ENCODE measurements around the gene RHOC. TPM values are rescaled to one million over a fixed set of nuclear protein-coding genes. Genes with fewer than 3 reads are reported as not detected.

Gene RHOC
- total and polyA plus RNA-seq, 2 donors (not counting 1 experiment from before 2014, with no cell fraction given) = 484 to 857 TPM

- Histone ChIP-seq H3K9me3 (ENCODE audit: control insufficient read depth, insufficient read depth, low read depth, low read length) (no peaks in the 10 kb centered on the region), H2AFZ (ENCODE audit: low read length) (no peak overlapping the region), H4K20me1 (ENCODE audit: control insufficient read depth, extremely low read depth, insufficient read depth, low read length) (no peaks in the 10 kb centered on the region), H3K27me3 (ENCODE audit: control insufficient read depth, insufficient read depth, low read length) (peaks cover 6% of the 10 kb centered on the region), H3K4me2 (ENCODE audit: extremely low read depth, insufficient read depth, low read length) (no peak overlapping the region), H3K79me2 (ENCODE audit: control insufficient read depth, insufficient read depth, low read length) (peaks cover 12% of the 10 kb centered on the region), H3K36me3 (ENCODE audit: control insufficient read depth, insufficient read depth, low read length) (no peaks in the 10 kb centered on the region), H3K4me3 (replicated peaks in 1 of 4; ENCODE audit: control extremely low read depth in 1 of 4, insufficient read depth in 1 of 4, low read depth in 3 of 4, low read length in 4 of 4) (no peak overlapping the region), H3K9ac (ENCODE audit: insufficient read depth, low read length) (no peak overlapping the region), H3K27ac (ENCODE audit: insufficient read depth, low read length) (no peak overlapping the region), H3K4me1 (ENCODE audit: control insufficient read depth, extremely low read depth, insufficient read depth, low read length) (peaks cover 3% of the 10 kb centered on the region)
- DNase-seq (ENCODE audit: low read depth in 2 of 2) = no peak
- TF ChIP-seq EZH2 (IDR thresholded peaks at IDR 0.05; ENCODE audit: low read length, missing control alignments) (no peak), CTCF (conservative IDR thresholded peaks at IDR 0.05 in 1 of 2, IDR thresholded peaks at IDR 0.05 in 1 of 2; ENCODE audit: low read depth in 1 of 2, low read length in 2 of 2) (no peak)
Measured at GRCh38 chr1:112710586-112710985, 3.7 kb upstream of the RHOC start.

- Histone ChIP-seq H3K4me3 (replicated peaks in 1 of 4; ENCODE audit: control extremely low read depth in 1 of 4, insufficient read depth in 1 of 4, low read depth in 3 of 4, low read length in 4 of 4) (no peak overlapping the region), H3K4me2 (ENCODE audit: extremely low read depth, insufficient read depth, low read length) (no peak overlapping the region), H3K36me3 (ENCODE audit: control insufficient read depth, insufficient read depth, low read length) (no peaks in the 10 kb centered on the region), H4K20me1 (ENCODE audit: control insufficient read depth, extremely low read depth, insufficient read depth, low read length) (no peaks in the 10 kb centered on the region), H3K27ac (ENCODE audit: insufficient read depth, low read length) (no peak overlapping the region), H3K4me1 (ENCODE audit: control insufficient read depth, extremely low read depth, insufficient read depth, low read length) (peaks cover 3% of the 10 kb centered on the region), H3K27me3 (ENCODE audit: control insufficient read depth, insufficient read depth, low read length) (peaks cover 6% of the 10 kb centered on the region), H3K79me2 (ENCODE audit: control insufficient read depth, insufficient read depth, low read length) (peaks cover 16% of the 10 kb centered on the region), H2AFZ (ENCODE audit: low read length) (no peak overlapping the region), H3K9me3 (ENCODE audit: control insufficient read depth, insufficient read depth, low read depth, low read length) (no peaks in the 10 kb centered on the region), H3K9ac (ENCODE audit: insufficient read depth, low read length) (no peak overlapping the region)
- TF ChIP-seq EZH2 (IDR thresholded peaks at IDR 0.05; ENCODE audit: low read length, missing control alignments) (no peak), CTCF (conservative IDR thresholded peaks at IDR 0.05 in 1 of 2, IDR thresholded peaks at IDR 0.05 in 1 of 2; ENCODE audit: low read depth in 1 of 2, low read length in 2 of 2) (no peak)
- no peak for DNase-seq (ENCODE audit: low read depth in 2 of 2)
Measured at GRCh38 chr1:112710159-112710558, 3.2 kb upstream of the RHOC start.

GRCh38 chr1:112708489-112708888 lies 1.6 kb upstream of the RHOC start:
- no peak overlapping the region for H3K4me2 ChIP-seq (ENCODE audit: extremely low read depth, insufficient read depth, low read length)
- DNase-seq (ENCODE audit: low read depth in 2 of 2) = no peak

More at GRCh38 chr1:112708489-112708888, 1.6 kb upstream of the RHOC start:
- TF ChIP-seq CTCF (conservative IDR thresholded peaks at IDR 0.05 in 1 of 2, IDR thresholded peaks at IDR 0.05 in 1 of 2; ENCODE audit: low read depth in 1 of 2, low read length in 2 of 2) (no peak), EZH2 (IDR thresholded peaks at IDR 0.05; ENCODE audit: low read length, missing control alignments) (no peak)
- H3K27ac ChIP-seq (ENCODE audit: insufficient read depth, low read length) = no peak overlapping the region
- H2AFZ ChIP-seq (ENCODE audit: low read length) = no peak overlapping the region
- H3K79me2 ChIP-seq (ENCODE audit: control insufficient read depth, insufficient read depth, low read length) = peaks cover 30% of the 10 kb centered on the region
- H3K9me3 ChIP-seq (ENCODE audit: control insufficient read depth, insufficient read depth, low read depth, low read length) = no peaks in the 10 kb centered on the region
- peaks cover 8% of the 10 kb centered on the region for H3K36me3 ChIP-seq (ENCODE audit: control insufficient read depth, insufficient read depth, low read length)
- H3K9ac ChIP-seq (ENCODE audit: insufficient read depth, low read length) = no peak overlapping the region
- no peaks in the 10 kb centered on the region for H4K20me1 ChIP-seq (ENCODE audit: control insufficient read depth, extremely low read depth, insufficient read depth, low read length)
- H3K27me3 ChIP-seq (ENCODE audit: control insufficient read depth, insufficient read depth, low read length) = peaks cover 6% of the 10 kb centered on the region
- peaks cover 14% of the 10 kb centered on the region for H3K4me1 ChIP-seq (ENCODE audit: control insufficient read depth, extremely low read depth, insufficient read depth, low read length)
- H3K4me3 ChIP-seq (replicated peaks in 1 of 4; ENCODE audit: control extremely low read depth in 1 of 4, insufficient read depth in 1 of 4, low read depth in 3 of 4, low read length in 4 of 4) = no peak overlapping the region
